Measurements from ENCODE around the gene ZNF600.
"Not testable (repeated sequence)": the region's sequence is repeated elsewhere in the genome, so short reads cannot be mapped to it uniquely, and the experiment has no call there.

The ZNF600 gene

DNA sequence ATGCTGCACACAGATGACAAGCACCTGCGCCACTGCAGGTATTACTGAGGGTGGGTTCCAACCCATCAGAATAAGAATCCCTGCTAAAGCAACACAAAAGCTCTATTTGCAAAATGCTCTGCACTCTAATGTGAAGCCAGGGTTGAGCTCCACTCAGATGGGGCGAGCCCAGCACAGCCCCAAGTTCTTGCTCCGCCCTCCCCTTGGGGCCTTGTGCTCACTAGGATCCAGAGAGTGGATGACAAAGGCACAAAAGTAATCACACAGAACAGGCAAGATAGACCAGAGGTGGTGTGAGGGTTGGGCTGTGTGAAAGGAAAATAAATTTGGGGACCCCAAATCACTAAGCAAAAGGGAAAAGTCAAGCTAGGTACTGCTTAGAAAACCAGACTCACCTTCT is 43.5 kb downstream of the ZNF600 start:
- H3K27ac ChIP-seq (ENCODE audit: insufficient read depth in 1 of 2, low read depth in 1 of 2, low read length in 2 of 2, poor library complexity in 1 of 2, severe bottlenecking in 2 of 2): no peak overlapping the region
- 100% methylated on average over 2 of the region's 3 CpGs for WGBS (ENCODE audit: insufficient coverage)
- H3K36me3 ChIP-seq (ENCODE audit: control insufficient read depth in 4 of 4, insufficient read depth in 4 of 4, low read length in 3 of 4): no peaks in the 10 kb centered on the region
- DNase-seq: no peak
- no peak overlapping the region for H3K4me3 ChIP-seq (ENCODE audit: control insufficient read depth in 1 of 7, extremely low read depth in 1 of 7, insufficient read depth in 4 of 7, low read depth in 2 of 7, low read length in 6 of 7)
- H3K27me3 ChIP-seq (replicated peaks in 2 of 5; ENCODE audit: control insufficient read depth in 4 of 5, insufficient read depth in 5 of 5, low read length in 4 of 5): no peaks in the 10 kb centered on the region
- ChIA-PET CTCF (no interaction called here), POLR2A (no interaction called here)
- H3K4me1 ChIP-seq (ENCODE audit: control extremely low read depth in 1 of 4, control insufficient read depth in 4 of 4, insufficient read depth in 4 of 4, low read length in 3 of 4): peaks cover 0 to 7% (median 0%) of the 10 kb centered on the region in 4 experiments
- H3K9me3 ChIP-seq (ENCODE audit: control extremely low read depth in 1 of 5, control insufficient read depth in 4 of 5, insufficient read depth in 2 of 5, low read depth in 1 of 5, low read length in 4 of 5): peaks cover 0 to 2% (median 0%) of the 10 kb centered on the region in 5 experiments

GRCh38 chr19:52742516-52742915 is 44.1 kb downstream of the ZNF600 start:
- Histone ChIP-seq H3K27ac (ENCODE audit: insufficient read depth in 1 of 2, low read depth in 1 of 2, low read length in 2 of 2, poor library complexity in 1 of 2, severe bottlenecking in 2 of 2) (no peak overlapping the region), H3K36me3 (ENCODE audit: control insufficient read depth in 4 of 4, insufficient read depth in 4 of 4, low read length in 3 of 4) (no peaks in the 10 kb centered on the region), H3K9me3 (ENCODE audit: control extremely low read depth in 1 of 5, control insufficient read depth in 4 of 5, insufficient read depth in 2 of 5, low read depth in 1 of 5, low read length in 4 of 5) (peaks cover 0 to 2% (median 0%) of the 10 kb centered on the region in 5 experiments), H3K4me1 (ENCODE audit: control extremely low read depth in 1 of 4, control insufficient read depth in 4 of 4, insufficient read depth in 4 of 4, low read length in 3 of 4) (peaks cover 0 to 7% (median 0%) of the 10 kb centered on the region in 4 experiments), H3K27me3 (replicated peaks in 2 of 5; ENCODE audit: control insufficient read depth in 4 of 5, insufficient read depth in 5 of 5, low read length in 4 of 5) (no peaks in the 10 kb centered on the region), H3K4me3 (ENCODE audit: control insufficient read depth in 1 of 7, extremely low read depth in 1 of 7, insufficient read depth in 4 of 7, low read depth in 2 of 7, low read length in 6 of 7) (no peak overlapping the region)
- ChIA-PET CTCF (no interaction called here), POLR2A (no interaction called here)
- DNase-seq: peak; percentile 13 to 51 (median 33)
- WGBS (ENCODE audit: insufficient coverage): 33% methylated on average over 3 of the region's 3 CpGs

GRCh38 chr19:52741951-52742485 is 44.6 kb downstream of the ZNF600 start:
- WGBS (ENCODE audit: insufficient coverage): 100% methylated on average over 3 of the region's 6 CpGs

GRCh38 chr19:52741371-52741770 is 45.2 kb downstream of the ZNF600 start:
- H3K27ac ChIP-seq (ENCODE audit: insufficient read depth in 1 of 2, low read depth in 1 of 2, low read length in 2 of 2, poor library complexity in 1 of 2, severe bottlenecking in 2 of 2); H3K27me3 ChIP-seq (replicated peaks in 2 of 5; ENCODE audit: control insufficient read depth in 4 of 5, insufficient read depth in 5 of 5, low read length in 4 of 5); POLR2A ChIA-PET; DNase-seq; H3K36me3 ChIP-seq (ENCODE audit: control insufficient read depth in 4 of 4, insufficient read depth in 4 of 4, low read length in 3 of 4); H3K4me1 ChIP-seq (ENCODE audit: control extremely low read depth in 1 of 4, control insufficient read depth in 4 of 4, insufficient read depth in 4 of 4, low read length in 3 of 4); CTCF ChIA-PET; H3K9me3 ChIP-seq (ENCODE audit: control extremely low read depth in 1 of 5, control insufficient read depth in 4 of 5, insufficient read depth in 2 of 5, low read depth in 1 of 5, low read length in 4 of 5); H3K4me3 ChIP-seq (ENCODE audit: control insufficient read depth in 1 of 7, extremely low read depth in 1 of 7, insufficient read depth in 4 of 7, low read depth in 2 of 7, low read length in 6 of 7): not testable (repeated sequence)
- 94% methylated on average over 7 of the region's 7 CpGs for WGBS (ENCODE audit: insufficient coverage)

More at GRCh38 chr19:52741951-52742485, 44.6 kb downstream of the ZNF600 start:
- POLR2A ChIA-PET: no interaction called here
- H3K4me3 ChIP-seq (ENCODE audit: control insufficient read depth in 1 of 7, extremely low read depth in 1 of 7, insufficient read depth in 4 of 7, low read depth in 2 of 7, low read length in 6 of 7): no peak overlapping the region
- H3K4me1 ChIP-seq (ENCODE audit: control extremely low read depth in 1 of 4, control insufficient read depth in 4 of 4, insufficient read depth in 4 of 4, low read length in 3 of 4): peaks cover 0 to 7% (median 0%) of the 10 kb centered on the region in 4 experiments
- DNase-seq: no peak
- H3K36me3 ChIP-seq (ENCODE audit: control insufficient read depth in 4 of 4, insufficient read depth in 4 of 4, low read length in 3 of 4): no peaks in the 10 kb centered on the region
- peaks cover 0 to 2% (median 0%) of the 10 kb centered on the region in 5 experiments for H3K9me3 ChIP-seq (ENCODE audit: control extremely low read depth in 1 of 5, control insufficient read depth in 4 of 5, insufficient read depth in 2 of 5, low read depth in 1 of 5, low read length in 4 of 5)
- CTCF ChIA-PET: no interaction called here
- no peak overlapping the region for H3K27ac ChIP-seq (ENCODE audit: insufficient read depth in 1 of 2, low read depth in 1 of 2, low read length in 2 of 2, poor library complexity in 1 of 2, severe bottlenecking in 2 of 2)
- no peaks in the 10 kb centered on the region for H3K27me3 ChIP-seq (replicated peaks in 2 of 5; ENCODE audit: control insufficient read depth in 4 of 5, insufficient read depth in 5 of 5, low read length in 4 of 5)

DNA sequence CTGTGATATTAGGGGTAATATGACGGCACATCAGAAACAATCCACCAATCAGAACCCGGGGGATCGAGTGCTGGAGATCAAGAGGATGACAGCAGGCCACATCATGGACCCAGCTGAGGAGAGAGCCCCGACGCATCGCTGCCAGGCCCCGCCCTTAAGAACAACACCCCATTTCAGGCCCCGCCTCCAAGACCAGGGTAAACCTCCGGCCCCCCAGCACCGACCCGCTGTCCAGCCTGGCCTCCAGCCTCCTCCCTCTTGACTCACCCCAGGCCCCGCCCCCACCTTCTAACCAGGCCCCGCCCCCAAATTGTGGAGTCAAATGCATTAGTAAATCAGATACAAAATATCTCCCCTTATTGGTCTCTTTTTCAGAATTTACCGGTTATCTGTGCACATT is 47.0 kb downstream of the ZNF600 start:
- Histone ChIP-seq H3K4me1 (ENCODE audit: control extremely low read depth in 1 of 4, control insufficient read depth in 4 of 4, insufficient read depth in 4 of 4, low read length in 3 of 4) (peaks cover 0 to 13% (median 2%) of the 10 kb centered on the region in 4 experiments), H3K36me3 (ENCODE audit: control insufficient read depth in 4 of 4, insufficient read depth in 4 of 4, low read length in 3 of 4) (no peaks in the 10 kb centered on the region), H3K9me3 (ENCODE audit: control extremely low read depth in 1 of 5, control insufficient read depth in 4 of 5, insufficient read depth in 2 of 5, low read depth in 1 of 5, low read length in 4 of 5) (peaks cover 0 to 4% (median 0%) of the 10 kb centered on the region in 5 experiments), H3K4me3 (ENCODE audit: control insufficient read depth in 1 of 7, extremely low read depth in 1 of 7, insufficient read depth in 4 of 7, low read depth in 2 of 7, low read length in 6 of 7) (no peak overlapping the region), H3K27me3 (replicated peaks in 2 of 5; ENCODE audit: control insufficient read depth in 4 of 5, insufficient read depth in 5 of 5, low read length in 4 of 5) (no peaks in the 10 kb centered on the region), H3K27ac (ENCODE audit: insufficient read depth in 1 of 2, low read depth in 1 of 2, low read length in 2 of 2, poor library complexity in 1 of 2, severe bottlenecking in 2 of 2) (no peak overlapping the region)
- POLR2A ChIA-PET: no interaction called here
- DNase-seq: no peak
- CTCF ChIA-PET: no interaction called here
- WGBS (ENCODE audit: insufficient coverage): 100% methylated on average over 3 of the region's 14 CpGs

DNA sequence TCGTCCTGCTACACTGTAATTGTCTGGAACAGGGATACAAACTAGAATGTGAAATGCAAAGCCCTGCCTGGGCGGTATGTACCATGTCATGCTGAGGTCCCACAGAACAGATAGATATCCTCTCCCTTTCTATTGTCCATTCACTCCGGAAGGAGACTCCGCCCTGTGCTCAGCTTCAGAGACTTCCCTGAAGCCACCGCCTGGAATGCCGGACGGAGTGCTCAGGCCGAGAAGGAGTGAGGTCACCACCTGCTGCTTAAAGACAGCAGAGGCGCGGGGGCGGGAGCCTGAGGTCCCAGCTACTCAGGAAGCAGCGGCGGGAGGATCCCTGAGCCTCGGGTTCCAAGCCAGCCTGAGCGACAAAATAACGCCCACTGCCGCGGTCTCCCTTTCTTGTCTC is 50.9 kb downstream of the ZNF600 start:
- H3K4me1 ChIP-seq (ENCODE audit: control extremely low read depth in 1 of 4, control insufficient read depth in 4 of 4, insufficient read depth in 4 of 4, low read length in 3 of 4): peaks cover 0 to 15% (median 9%) of the 10 kb centered on the region in 4 experiments
- POLR2A ChIA-PET: no interaction called here
- WGBS (ENCODE audit: insufficient coverage): 96% methylated on average over 12 of the region's 18 CpGs
- no peaks in the 10 kb centered on the region for H3K27me3 ChIP-seq (replicated peaks in 2 of 5; ENCODE audit: control insufficient read depth in 4 of 5, insufficient read depth in 5 of 5, low read length in 4 of 5)
- H3K36me3 ChIP-seq (ENCODE audit: control insufficient read depth in 4 of 4, insufficient read depth in 4 of 4, low read length in 3 of 4): no peaks in the 10 kb centered on the region
- no peak overlapping the region for H3K4me3 ChIP-seq (ENCODE audit: control insufficient read depth in 1 of 7, extremely low read depth in 1 of 7, insufficient read depth in 4 of 7, low read depth in 2 of 7, low read length in 6 of 7)
- DNase-seq: no peak
- H3K9me3 ChIP-seq (ENCODE audit: control extremely low read depth in 1 of 5, control insufficient read depth in 4 of 5, insufficient read depth in 2 of 5, low read depth in 1 of 5, low read length in 4 of 5): peaks cover 0 to 3% (median 0%) of the 10 kb centered on the region in 5 experiments
- CTCF ChIA-PET: interaction anchor here (0.7 to 1.2 kb wide), 3 partner anchors 10 to 258 kb away, joined by 3 read pairs; no protein-coding TSS in a partner anchor
- no peak overlapping the region for H3K27ac ChIP-seq (ENCODE audit: insufficient read depth in 1 of 2, low read depth in 1 of 2, low read length in 2 of 2, poor library complexity in 1 of 2, severe bottlenecking in 2 of 2)

GRCh38 chr19:52734893-52735661 is 51.5 kb downstream of the ZNF600 start, which contains the start of gene ZNF611:
ZNF611 (minus strand) TSS chr19:52735044; CDS start chr19:52715894, 19,150 bp downstream.
- peaks cover 0 to 3% (median 0%) of the 10 kb centered on the region in 5 experiments for H3K9me3 ChIP-seq (ENCODE audit: control extremely low read depth in 1 of 5, control insufficient read depth in 4 of 5, insufficient read depth in 2 of 5, low read depth in 1 of 5, low read length in 4 of 5)
- ChIA-PET CTCF (interaction anchor here (0.7 to 1.2 kb wide), 3 partner anchors 11 to 259 kb away, joined by 3 read pairs; no protein-coding TSS in a partner anchor), POLR2A (no interaction called here)
- H3K27ac ChIP-seq (ENCODE audit: insufficient read depth in 1 of 2, low read depth in 1 of 2, low read length in 2 of 2, poor library complexity in 1 of 2, severe bottlenecking in 2 of 2): peak within 1 kb of the TSS; percentile 85 to 94
- peak within 1 kb of the TSS; percentile 87 to 97 (median 90) for H3K4me3 ChIP-seq (ENCODE audit: control insufficient read depth in 1 of 7, extremely low read depth in 1 of 7, insufficient read depth in 4 of 7, low read depth in 2 of 7, low read length in 6 of 7)
- no peaks in the 10 kb centered on the region for H3K27me3 ChIP-seq (replicated peaks in 2 of 5; ENCODE audit: control insufficient read depth in 4 of 5, insufficient read depth in 5 of 5, low read length in 4 of 5)
- WGBS (ENCODE audit: insufficient coverage): 2% methylated on average over 23 of the region's 38 CpGs
- no peaks in the 10 kb centered on the region for H3K36me3 ChIP-seq (ENCODE audit: control insufficient read depth in 4 of 4, insufficient read depth in 4 of 4, low read length in 3 of 4)
- peak; percentile 95 to 97 (median 97) for DNase-seq
- H3K4me1 ChIP-seq (ENCODE audit: control extremely low read depth in 1 of 4, control insufficient read depth in 4 of 4, insufficient read depth in 4 of 4, low read length in 3 of 4): peaks cover 0 to 15% (median 9%) of the 10 kb centered on the region in 4 experiments
